ENCODE data around the gene PPIL6.

The PPIL6 gene

GRCh38 chr6:109484122-109484521 is 43.7 kb upstream of the PPIL6 start:
- TF ChIP-seq POU6F1 (CRISPR knock-in tag; IDR thresholded peaks at IDR 0.05; ENCODE audit: borderline replicate concordance, low read depth), result no peak
- no peak for TF ChIP-seq ZNF565 (CRISPR knock-in tag; conservative IDR thresholded peaks at IDR 0.05; ENCODE audit: low read depth)
- no peak for TF ChIP-seq ZNF8 (CRISPR knock-in tag; IDR thresholded peaks at IDR 0.05)
- no peak for TF ChIP-seq BACH2 (CRISPR knock-in tag; IDR thresholded peaks at IDR 0.05; ENCODE audit: borderline replicate concordance)
- TF ChIP-seq CSDC2 (CRISPR knock-in tag; IDR thresholded peaks at IDR 0.05), result no peak
- TF ChIP-seq SNAI2 (CRISPR knock-in tag; IDR thresholded peaks at IDR 0.05), result no peak
- TF ChIP-seq TCF4 (CRISPR knock-in tag; IDR thresholded peaks at IDR 0.05; ENCODE audit: borderline replicate concordance), result no peak
- no peak for TF ChIP-seq RARB (CRISPR knock-in tag; IDR thresholded peaks at IDR 0.05)
- no peak for TF ChIP-seq ARNTL (CRISPR knock-in tag; IDR thresholded peaks at IDR 0.05; ENCODE audit: borderline replicate concordance, low read depth)
- TF ChIP-seq CSRNP3 (CRISPR knock-in tag; IDR thresholded peaks at IDR 0.05), result no peak
- TF ChIP-seq, protein P1, sequence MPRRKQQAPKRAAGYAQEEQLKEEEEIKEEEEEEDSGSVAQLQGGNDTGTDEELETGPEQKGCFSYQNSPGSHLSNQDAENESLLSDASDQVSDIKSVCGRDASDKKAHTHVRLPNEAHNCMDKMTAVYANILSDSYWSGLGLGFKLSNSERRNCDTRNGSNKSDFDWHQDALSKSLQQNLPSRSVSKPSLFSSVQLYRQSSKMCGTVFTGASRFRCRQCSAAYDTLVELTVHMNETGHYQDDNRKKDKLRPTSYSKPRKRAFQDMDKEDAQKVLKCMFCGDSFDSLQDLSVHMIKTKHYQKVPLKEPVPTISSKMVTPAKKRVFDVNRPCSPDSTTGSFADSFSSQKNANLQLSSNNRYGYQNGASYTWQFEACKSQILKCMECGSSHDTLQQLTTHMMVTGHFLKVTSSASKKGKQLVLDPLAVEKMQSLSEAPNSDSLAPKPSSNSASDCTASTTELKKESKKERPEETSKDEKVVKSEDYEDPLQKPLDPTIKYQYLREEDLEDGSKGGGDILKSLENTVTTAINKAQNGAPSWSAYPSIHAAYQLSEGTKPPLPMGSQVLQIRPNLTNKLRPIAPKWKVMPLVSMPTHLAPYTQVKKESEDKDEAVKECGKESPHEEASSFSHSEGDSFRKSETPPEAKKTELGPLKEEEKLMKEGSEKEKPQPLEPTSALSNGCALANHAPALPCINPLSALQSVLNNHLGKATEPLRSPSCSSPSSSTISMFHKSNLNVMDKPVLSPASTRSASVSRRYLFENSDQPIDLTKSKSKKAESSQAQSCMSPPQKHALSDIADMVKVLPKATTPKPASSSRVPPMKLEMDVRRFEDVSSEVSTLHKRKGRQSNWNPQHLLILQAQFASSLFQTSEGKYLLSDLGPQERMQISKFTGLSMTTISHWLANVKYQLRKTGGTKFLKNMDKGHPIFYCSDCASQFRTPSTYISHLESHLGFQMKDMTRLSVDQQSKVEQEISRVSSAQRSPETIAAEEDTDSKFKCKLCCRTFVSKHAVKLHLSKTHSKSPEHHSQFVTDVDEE (CRISPR knock-in tag; IDR thresholded peaks at IDR 0.05), result no peak
- TF ChIP-seq TOX (CRISPR knock-in tag; IDR thresholded peaks at IDR 0.05; ENCODE audit: borderline replicate concordance), result no peak
- no peak for TF ChIP-seq OSR1 (CRISPR knock-in tag; IDR thresholded peaks at IDR 0.05)
- TF ChIP-seq, protein P2, sequence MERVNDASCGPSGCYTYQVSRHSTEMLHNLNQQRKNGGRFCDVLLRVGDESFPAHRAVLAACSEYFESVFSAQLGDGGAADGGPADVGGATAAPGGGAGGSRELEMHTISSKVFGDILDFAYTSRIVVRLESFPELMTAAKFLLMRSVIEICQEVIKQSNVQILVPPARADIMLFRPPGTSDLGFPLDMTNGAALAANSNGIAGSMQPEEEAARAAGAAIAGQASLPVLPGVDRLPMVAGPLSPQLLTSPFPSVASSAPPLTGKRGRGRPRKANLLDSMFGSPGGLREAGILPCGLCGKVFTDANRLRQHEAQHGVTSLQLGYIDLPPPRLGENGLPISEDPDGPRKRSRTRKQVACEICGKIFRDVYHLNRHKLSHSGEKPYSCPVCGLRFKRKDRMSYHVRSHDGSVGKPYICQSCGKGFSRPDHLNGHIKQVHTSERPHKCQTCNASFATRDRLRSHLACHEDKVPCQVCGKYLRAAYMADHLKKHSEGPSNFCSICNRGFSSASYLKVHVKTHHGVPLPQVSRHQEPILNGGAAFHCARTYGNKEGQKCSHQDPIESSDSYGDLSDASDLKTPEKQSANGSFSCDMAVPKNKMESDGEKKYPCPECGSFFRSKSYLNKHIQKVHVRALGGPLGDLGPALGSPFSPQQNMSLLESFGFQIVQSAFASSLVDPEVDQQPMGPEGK (CRISPR knock-in tag; IDR thresholded peaks at IDR 0.05; ENCODE audit: borderline replicate concordance), result no peak
- TF ChIP-seq GLIS3 (CRISPR knock-in tag; IDR thresholded peaks at IDR 0.05), result no peak
- TF ChIP-seq PPARA (CRISPR knock-in tag; IDR thresholded peaks at IDR 0.05; ENCODE audit: borderline replicate concordance), result no peak
- TF ChIP-seq ZFP3 (CRISPR knock-in tag; IDR thresholded peaks at IDR 0.05), result no peak

DNA sequence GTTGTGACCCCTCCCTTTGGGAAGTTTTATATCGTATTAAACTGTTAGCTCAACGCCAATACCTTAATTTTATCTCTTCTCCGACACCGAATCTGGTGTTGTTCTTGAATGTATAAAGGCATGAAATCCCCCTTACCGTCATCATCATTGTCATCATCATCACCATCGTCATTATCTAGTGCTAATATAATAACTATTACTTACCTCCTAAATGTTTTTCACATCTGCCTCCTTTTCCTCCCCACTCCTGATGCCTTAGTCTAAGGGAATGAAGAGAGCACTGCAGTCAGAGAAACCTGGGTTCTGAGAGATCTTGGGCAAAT is 43.3 kb upstream of the PPIL6 start:
- ATAC-seq, result 0 out of 3 replicates have a peak, but pooled peaks have one; percentile 3
- TF ChIP-seq ARNTL (CRISPR knock-in tag; IDR thresholded peaks at IDR 0.05; ENCODE audit: borderline replicate concordance, low read depth) (no peak), ZNF565 (CRISPR knock-in tag; conservative IDR thresholded peaks at IDR 0.05; ENCODE audit: low read depth) (no peak), CSDC2 (CRISPR knock-in tag; IDR thresholded peaks at IDR 0.05) (no peak), RARB (CRISPR knock-in tag; IDR thresholded peaks at IDR 0.05) (no peak), ZC3H10 (CRISPR knock-in tag; IDR thresholded peaks at IDR 0.05) (no peak), CSRNP3 (CRISPR knock-in tag; IDR thresholded peaks at IDR 0.05) (no peak), ESRRG (CRISPR knock-in tag; IDR thresholded peaks at IDR 0.05) (no peak), POU6F1 (CRISPR knock-in tag; IDR thresholded peaks at IDR 0.05; ENCODE audit: borderline replicate concordance, low read depth) (no peak), OSR1 (CRISPR knock-in tag; IDR thresholded peaks at IDR 0.05) (no peak)

More at GRCh38 chr6:109484122-109484521, 43.7 kb upstream of the PPIL6 start:
- ATAC-seq, result no peak
